Mesenchymal stem cell (in vitro differentiated cells and primary cell): ENCODE results near the gene KIAA0825.
"Not testable (repeated sequence)": the region's sequence is repeated elsewhere in the genome, so short reads cannot be mapped to it uniquely, and the experiment has no call there.

ENCODE experiments used
- DNase-seq: peaks from one replicate; pipeline ENCODE4 v3.0.0-alpha.2; 2013
- H2AFZ ChIP-seq: one replicate; pipeline ENCODE4 v1.6.1; 2013; ENCODE audit warnings: low read depth, mild to moderate bottlenecking, control low read depth, inconsistent platforms, low read length, moderate library complexity
- H2AK5ac ChIP-seq: 2 replicates; pipeline ENCODE4 v1.6.1; 2013; ENCODE audit warnings: low read length, moderate library complexity, mild to moderate bottlenecking, inconsistent platforms; ENCODE audit not compliant: severe bottlenecking
- H2BK120ac ChIP-seq: one replicate; pipeline ENCODE4 v1.6.1; 2013; ENCODE audit warnings: low read depth, mild to moderate bottlenecking, inconsistent platforms, low read length, moderate library complexity
- H2BK12ac ChIP-seq, 2 experiments: one replicate each; pipeline ENCODE4 v1.6.1; 2013; ENCODE audit warnings: inconsistent platforms in 2 of 2, low read length in 2 of 2, mild to moderate bottlenecking in 2 of 2, moderate library complexity in 2 of 2, control low read depth in 1 of 2
- H2BK15ac ChIP-seq: one replicate; pipeline ENCODE4 v1.6.1; 2013; ENCODE audit warnings: mild to moderate bottlenecking, low read depth, inconsistent platforms; ENCODE audit not compliant: poor library complexity, severe bottlenecking
- H2BK5ac ChIP-seq: 2 replicates; pipeline ENCODE4 v1.6.1; 2013; ENCODE audit warnings: low read depth, mild to moderate bottlenecking, low read length, control low read depth, inconsistent platforms; ENCODE audit not compliant: poor library complexity, severe bottlenecking
- H3K14ac ChIP-seq, 2 experiments: one replicate each; pipeline ENCODE4 v1.6.1; 2013; ENCODE audit warnings: inconsistent platforms in 2 of 2, low read length in 2 of 2, control low read depth in 1 of 2, mild to moderate bottlenecking in 1 of 2, moderate library complexity in 1 of 2
- H3K18ac ChIP-seq, 2 experiments: one replicate each; pipeline ENCODE4 v1.6.1; 2013; ENCODE audit warnings: inconsistent platforms in 2 of 2, low read length in 2 of 2, control low read depth in 1 of 2, low read depth in 1 of 2, mild to moderate bottlenecking in 1 of 2
- H3K23ac ChIP-seq, 2 experiments: one replicate each; pipeline ENCODE4 v1.6.1; 2013; ENCODE audit warnings: inconsistent platforms in 2 of 2, low read length in 2 of 2, mild to moderate bottlenecking in 2 of 2, moderate library complexity in 2 of 2, control low read depth in 1 of 2
- H3K27ac ChIP-seq: 2 replicates; pipeline ENCODE4 v1.5.1; 2013; ENCODE audit warnings: mild to moderate bottlenecking, moderate library complexity, low read length, control low read depth, inconsistent platforms; ENCODE audit not compliant: poor library complexity, severe bottlenecking
- H3K27me3 ChIP-seq, 2 experiments: 2 replicates each; pipeline versions ENCODE4 v1.6.1 to v1.7.0; 2013; ENCODE audit warnings: low read length in 2 of 2, mild to moderate bottlenecking in 2 of 2, moderate library complexity in 2 of 2, control low read depth in 1 of 2, inconsistent platforms in 1 of 2; ENCODE audit not compliant: control insufficient read depth in 1 of 2, insufficient read depth in 1 of 2
- H3K36me3 ChIP-seq, 2 experiments: 2 replicates each; pipeline versions ENCODE4 v1.6.1 to v1.7.0; 2013; ENCODE audit warnings: low read length in 2 of 2, control low read depth in 1 of 2, inconsistent platforms in 1 of 2, low read depth in 1 of 2, mild to moderate bottlenecking in 1 of 2; ENCODE audit not compliant: insufficient read depth in 2 of 2, control insufficient read depth in 1 of 2
- H3K4ac ChIP-seq, 2 experiments: one replicate each; pipeline ENCODE4 v1.6.1; 2013; ENCODE audit warnings: inconsistent platforms in 2 of 2, low read length in 2 of 2, mild to moderate bottlenecking in 2 of 2, moderate library complexity in 2 of 2, control low read depth in 1 of 2, low read depth in 1 of 2
- H3K4me1 ChIP-seq: 2 replicates; pipeline ENCODE4 v1.6.1; 2013; ENCODE audit warnings: low read depth, low read length, control low read depth; ENCODE audit not compliant: control insufficient read depth, insufficient read depth
- H3K4me2 ChIP-seq: 2 replicates; pipeline ENCODE4 v1.6.1; 2013; ENCODE audit warnings: low read length, mild to moderate bottlenecking, inconsistent platforms; ENCODE audit not compliant: poor library complexity, severe bottlenecking
- H3K4me3 ChIP-seq, 2 experiments: 2 replicates each; pipeline versions ENCODE4 v1.5.1 to v1.7.0; 2013; ENCODE audit warnings: low read length in 2 of 2, mild to moderate bottlenecking in 2 of 2, control low read depth in 1 of 2, low read depth in 1 of 2; ENCODE audit not compliant: insufficient read depth in 1 of 2
- H3K79me1 ChIP-seq: replicated peaks from 2 replicates; pipeline ENCODE4 v1.6.1; 2013; ENCODE audit warnings: mild to moderate bottlenecking, control low read depth, low read length, inconsistent platforms; ENCODE audit not compliant: poor library complexity, severe bottlenecking
- H3K9ac ChIP-seq: 2 replicates; pipeline ENCODE4 v1.7.0; 2013; ENCODE audit warnings: mild to moderate bottlenecking, low read length, moderate library complexity
- H3K9me3 ChIP-seq: 2 replicates; pipeline ENCODE4 v1.7.0; 2013; ENCODE audit warnings: mild to moderate bottlenecking, low read length; ENCODE audit not compliant: control insufficient read depth
- H4K8ac ChIP-seq: one replicate; pipeline ENCODE4 v1.6.1; 2013; ENCODE audit warnings: inconsistent platforms, mild to moderate bottlenecking, low read length, moderate library complexity
- H4K91ac ChIP-seq: one replicate; pipeline ENCODE4 v1.6.1; 2013; ENCODE audit warnings: mild to moderate bottlenecking, low read length, inconsistent platforms
- WGBS: methylation state at CpG from one replicate; pipeline ENCODE4 v1.1.7; 2013; ENCODE audit warnings: mixed read lengths; 5-methylcytosine and 5-hydroxymethylcytosine counted together

KIAA0825 gene

DNA sequence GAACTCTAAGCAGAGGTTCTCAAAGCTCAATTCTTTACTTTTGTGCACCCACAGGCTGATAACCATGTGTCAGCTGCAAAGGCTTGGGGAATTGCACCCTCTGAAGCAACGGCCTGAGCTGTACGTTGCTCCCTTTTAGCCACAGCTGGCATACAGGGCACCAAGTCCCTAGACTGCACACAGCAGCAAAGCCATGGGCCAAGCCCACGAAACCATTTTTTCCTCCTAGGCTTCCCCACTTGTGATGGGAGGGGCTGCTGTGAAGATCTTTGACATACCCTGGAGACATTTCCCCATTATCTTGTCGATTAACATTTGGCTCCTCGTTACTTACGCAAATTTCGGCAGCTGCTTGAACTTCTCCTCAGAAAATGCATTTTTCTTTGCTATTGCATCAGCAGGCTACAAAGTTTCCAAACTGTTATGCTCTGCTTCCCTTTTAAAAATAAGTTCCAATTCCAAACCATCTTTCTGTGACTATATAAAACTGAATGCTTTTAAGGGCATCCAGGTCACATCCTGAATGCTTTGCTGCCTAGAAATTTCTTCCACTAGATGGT is 23.0 kb downstream of the KIAA0825 start:
- Histone ChIP-seq H3K4me1 (no peaks in the 10 kb centered on the region), H2BK120ac (no peak overlapping the region), H3K36me3 (no peaks in the 10 kb centered on the region), H2AK5ac (no peak overlapping the region), H3K9ac (no peak overlapping the region), H3K23ac (no peak overlapping the region), H3K14ac (no peak overlapping the region), H4K8ac (no peak overlapping the region), H3K4ac (no peak overlapping the region), H4K91ac (no peak overlapping the region), H3K27ac (no peak overlapping the region), H2AFZ (no peak overlapping the region), H3K4me3 (no peak overlapping the region), H2BK12ac (no peak overlapping the region), H2BK15ac (no peak overlapping the region), H3K18ac (no peak overlapping the region), H3K9me3 (no peaks in the 10 kb centered on the region), H3K79me1 (no peaks in the 10 kb centered on the region), H3K4me2 (no peak overlapping the region), H3K27me3 (no peaks in the 10 kb centered on the region), H2BK5ac (no peak overlapping the region)
- WGBS: 89% methylated on average over 7 of the region's 7 CpGs
- no peak for DNase-seq

DNA sequence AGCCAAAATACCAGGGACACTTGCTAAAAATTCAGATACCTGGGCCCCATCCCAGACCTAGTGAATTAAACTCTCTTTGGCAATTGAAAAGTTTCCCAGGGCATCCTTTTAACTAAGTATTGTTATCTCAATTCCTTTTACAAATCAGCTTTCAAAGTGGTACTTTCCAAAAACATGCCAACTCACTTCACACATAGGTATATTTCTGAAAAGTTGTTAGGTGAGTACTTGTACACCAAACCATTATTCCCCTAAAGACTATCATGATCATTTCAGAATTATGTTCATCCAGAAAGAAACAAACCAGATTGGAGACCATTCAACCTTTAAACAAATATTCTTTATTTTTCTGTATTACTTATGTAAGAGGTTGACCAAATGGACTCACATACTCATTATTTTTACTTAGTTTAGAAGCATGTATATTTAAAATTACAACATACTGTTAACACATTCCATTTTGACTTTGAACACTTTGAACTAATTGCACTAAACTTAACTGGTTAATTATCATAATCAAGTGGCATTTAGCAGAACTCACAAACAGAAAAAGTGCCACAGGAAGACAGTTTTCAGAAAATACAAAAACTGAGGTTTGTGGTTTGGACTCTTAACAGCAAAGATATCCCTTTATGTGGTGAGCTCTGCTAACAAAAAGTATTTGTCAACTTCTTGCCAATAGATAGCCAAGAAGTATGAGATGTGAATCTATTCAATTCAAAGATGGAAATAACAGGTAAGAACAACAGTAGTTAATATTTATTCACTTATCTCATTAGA is 40.7 kb downstream of the KIAA0825 start:
- Histone ChIP-seq H3K27ac (no peak overlapping the region), H3K23ac (no peak overlapping the region), H2BK15ac (no peak overlapping the region), H3K9ac (no peak overlapping the region), H3K4me3 (no peak overlapping the region), H3K18ac (no peak overlapping the region), H2AFZ (no peak overlapping the region), H2BK12ac (no peak overlapping the region), H3K4me1 (no peaks in the 10 kb centered on the region), H3K4me2 (no peak overlapping the region), H3K36me3 (no peaks in the 10 kb centered on the region), H4K8ac (no peak overlapping the region), H2AK5ac (no peak overlapping the region), H3K4ac (no peak overlapping the region), H4K91ac (no peak overlapping the region), H3K9me3 (no peaks in the 10 kb centered on the region), H3K79me1 (peaks cover 1% of the 10 kb centered on the region), H2BK5ac (no peak overlapping the region), H3K14ac (no peak overlapping the region), H3K27me3 (no peaks in the 10 kb centered on the region), H2BK120ac (no peak overlapping the region)
- no peak for DNase-seq

DNA sequence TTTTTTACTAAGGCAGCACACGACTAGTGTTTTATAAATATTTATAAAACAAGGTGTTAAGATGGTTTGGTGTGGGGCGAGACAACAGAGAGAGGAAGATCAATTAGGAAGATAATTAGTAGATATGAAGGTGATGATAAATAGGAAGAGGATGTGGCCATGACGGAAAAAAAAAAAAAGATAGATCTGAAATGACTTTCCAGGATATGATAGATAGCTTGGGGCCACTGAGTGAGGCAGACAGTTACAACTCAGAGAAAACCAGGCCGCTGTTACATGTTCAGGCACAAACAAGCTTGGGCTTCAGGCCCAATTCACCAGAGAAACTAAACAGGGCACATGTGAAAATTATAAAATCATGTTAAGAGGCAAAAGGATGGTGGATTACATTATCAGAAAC is 43.2 kb downstream of the KIAA0825 start:
- Histone ChIP-seq H4K8ac (no peak overlapping the region), H2BK15ac (no peak overlapping the region), H3K9me3 (no peaks in the 10 kb centered on the region), H3K4me1 (no peaks in the 10 kb centered on the region), H3K9ac (no peak overlapping the region), H2BK120ac (no peak overlapping the region), H3K36me3 (no peaks in the 10 kb centered on the region), H3K4ac (no peak overlapping the region), H3K4me2 (no peak overlapping the region), H3K79me1 (peaks cover 1% of the 10 kb centered on the region), H3K27ac (no peak overlapping the region), H3K14ac (no peak overlapping the region), H3K27me3 (no peaks in the 10 kb centered on the region), H4K91ac (no peak overlapping the region), H3K4me3 (no peak overlapping the region), H2AFZ (no peak overlapping the region), H3K18ac (no peak overlapping the region), H3K23ac (no peak overlapping the region), H2BK12ac (no peak overlapping the region), H2AK5ac (no peak overlapping the region), H2BK5ac (no peak overlapping the region)
- no peak for DNase-seq
- 85% methylated on average over 4 of the region's 4 CpGs for WGBS

DNA sequence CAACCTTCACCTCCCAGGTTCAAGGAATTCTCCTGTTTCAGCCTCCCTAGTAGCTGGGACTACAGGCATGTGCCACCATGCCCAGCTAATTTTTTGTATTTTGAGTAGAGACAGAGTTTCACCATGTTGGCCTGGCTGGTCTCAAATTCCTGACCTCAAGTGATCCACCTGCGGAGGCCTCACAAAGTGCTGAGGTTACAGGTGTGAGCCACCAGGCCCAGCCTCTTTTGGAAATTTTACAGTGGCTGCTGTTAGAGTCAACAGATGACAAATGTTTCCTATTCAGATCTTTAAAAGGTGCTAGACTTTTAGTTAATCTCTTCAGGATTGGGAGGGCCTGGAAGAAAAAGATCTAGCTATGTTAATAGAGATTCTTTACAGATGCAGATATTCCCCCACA is 45.1 kb downstream of the KIAA0825 start:
- not testable (repeated sequence) for DNase-seq, H3K23ac ChIP-seq, H3K79me1 ChIP-seq, H4K91ac ChIP-seq, H3K18ac ChIP-seq, H2BK15ac ChIP-seq, H2AK5ac ChIP-seq, H4K8ac ChIP-seq, H3K9me3 ChIP-seq, H2BK5ac ChIP-seq, H3K4me3 ChIP-seq, H3K27ac ChIP-seq, H3K36me3 ChIP-seq, H3K14ac ChIP-seq, H3K27me3 ChIP-seq, H3K4me1 ChIP-seq, H3K4me2 ChIP-seq, H2BK12ac ChIP-seq, H2BK120ac ChIP-seq, H3K9ac ChIP-seq, H2AFZ ChIP-seq, H3K4ac ChIP-seq
- WGBS: 75% methylated on average over 1 of the region's 1 CpG
